HepG2 (cell line): Measurements from ENCODE around the gene MEI1. TPM values are rescaled to one million over a fixed set of nuclear protein-coding genes. Genes with fewer than 3 reads are reported as not detected.

Experiments used
- AKNA ChIP-seq: sonication (generic); formaldehyde crosslinking; IDR thresholded peaks from 2 replicates; pipeline ENCODE4 v1.4.0; 2020; ENCODE audit warnings: missing genetic modification reagents, borderline replicate concordance
- KDM3A ChIP-seq: IDR thresholded peaks from 2 replicates; pipeline ENCODE4 v1.6.1; 2018; ENCODE audit warnings: low read depth, missing compliant biosample characterization
- KDM6A ChIP-seq: IDR thresholded peaks from 2 replicates; pipeline ENCODE4 v1.6.1; 2016; ENCODE audit warnings: low read depth
- MED8 ChIP-seq: sonication (generic); formaldehyde crosslinking; IDR thresholded peaks from 2 replicates; pipeline ENCODE4 v1.8.1; 2023; ENCODE audit warnings: mild to moderate bottlenecking, missing genetic modification reagents; ENCODE audit not compliant: insufficient replicate concordance
- NFKB2 ChIP-seq: sonication (generic); formaldehyde crosslinking; IDR thresholded peaks from 2 replicates; pipeline ENCODE4 v1.4.0; 2020; ENCODE audit warnings: missing genetic modification reagents, borderline replicate concordance
- NR2F2 ChIP-seq: IDR thresholded peaks from 2 replicates; pipeline ENCODE4 v1.6.1; 2012; ENCODE audit warnings: low read depth, inconsistent platforms, borderline replicate concordance
- PHF21A ChIP-seq: sonication (generic); formaldehyde crosslinking; IDR thresholded peaks from 2 replicates; pipeline ENCODE4 v1.5.0; 2020; ENCODE audit warnings: mild to moderate bottlenecking, missing genetic modification reagents
- RBM39 ChIP-seq: fragments of 200-400 bp; formaldehyde crosslinking; IDR thresholded peaks from one replicate; pipeline ENCODE4 v1.6.1; 2018; ENCODE audit warnings: antibody characterized with exemption, mild to moderate bottlenecking, low read depth, low read length; ENCODE audit not compliant: poor library complexity, severe bottlenecking
- THAP7 ChIP-seq: sonication (generic); formaldehyde crosslinking; IDR thresholded peaks from 2 replicates; pipeline ENCODE4 v1.8.1; 2023; ENCODE audit warnings: mild to moderate bottlenecking, missing genetic modification reagents
- THYN1 ChIP-seq: sonication (generic); formaldehyde crosslinking; IDR thresholded peaks from 2 replicates; pipeline ENCODE4 v1.8.1; 2023; ENCODE audit warnings: low read depth, mild to moderate bottlenecking, moderate library complexity, missing genetic modification reagents, borderline replicate concordance
- ZNF703 ChIP-seq: sonication (generic); formaldehyde crosslinking; IDR thresholded peaks from 2 replicates; pipeline ENCODE4 v1.5.1; 2020; ENCODE audit warnings: missing genetic modification reagents, mild to moderate bottlenecking, moderate library complexity, borderline replicate concordance
- ZNF800 ChIP-seq: sonication (generic); formaldehyde crosslinking; IDR thresholded peaks from 2 replicates; pipeline ENCODE4 v1.4.0; 2020; ENCODE audit warnings: missing genetic modification reagents
- ZNF878 ChIP-seq: sonication (generic); formaldehyde crosslinking; IDR thresholded peaks from 2 replicates; pipeline ENCODE4 v1.8.1; 2023; ENCODE audit warnings: mild to moderate bottlenecking, missing genetic modification reagents, moderate library complexity
- ZUFSP ChIP-seq: sonication (generic); formaldehyde crosslinking; IDR thresholded peaks from 2 replicates; pipeline ENCODE4 v1.9.0; 2021; ENCODE audit warnings: missing genetic modification reagents, mild to moderate bottlenecking, borderline replicate concordance
- polyA plus RNA-seq, 8 experiments: library from polyadenylated mRNA; depleted of rRNA in 3 of 8; stranded (reverse) in 7 of 8; unstranded in 1 of 8; fragments of >200 nt; fragmentation: Illumina TruSeq in 4 of 8; extraction: Trizol in 4 of 8; gene quantifications; 2 replicates each; pipeline versions ENCODE4 v1.2.1 to v1.2.3, GENCODE V29; 2011 to 2016; ENCODE audit warnings: low read depth in 4 of 8, missing spikeins in 1 of 8, mixed read lengths in 1 of 8; ENCODE audit not compliant: insufficient read depth in 1 of 8
- total RNA-seq, 5 experiments: library from RNA; depleted of rRNA; stranded (reverse); fragments of >200 nt; fragmentation: Illumina TruSeq; extraction: Trizol; gene quantifications; 2 replicates each; pipeline ENCODE4 v1.2.3, GENCODE V29; 2016; ENCODE audit warnings: low read depth in 1 of 5
- TF ChIP-seq, protein P1 (sequence below): sonication (generic); formaldehyde crosslinking; IDR thresholded peaks from 2 replicates; pipeline ENCODE4 v1.5.1; 2020; ENCODE audit warnings: missing genetic modification reagents, mild to moderate bottlenecking, borderline replicate concordance

MEI1 gene
- total and polyA plus RNA-seq, 2 of the 13 experiments (the other 11 are each of a cell fraction or from before 2014, with no cell fraction given): 0.75 to 1.9 TPM

- TF ChIP-seq ZNF703 (CRISPR knock-in tag): no peak
- TF ChIP-seq KDM3A (CRISPR knock-in tag): no peak
- TF ChIP-seq ZUFSP (CRISPR knock-in tag): no peak
- TF ChIP-seq ZNF800: peak; percentile 61; the same call in 1 of the 2 replicates
- no peak; the same call in 1 of the 2 replicates for TF ChIP-seq NFKB2
- TF ChIP-seq KDM6A (CRISPR knock-in tag): no peak
- TF ChIP-seq THYN1 (CRISPR knock-in tag): 0 out of 2 replicates have a peak, but pooled peaks have one; percentile 81
- TF ChIP-seq NR2F2: peak; percentile 38; the same call in 1 of the 2 replicates
- peak; percentile 83; the same call in 1 of the 2 replicates for TF ChIP-seq THAP7 (CRISPR knock-in tag)
- TF ChIP-seq MED8 (CRISPR knock-in tag): no peak
- peak; percentile 83 for TF ChIP-seq RBM39
- TF ChIP-seq AKNA (CRISPR knock-in tag): no peak
- TF ChIP-seq, protein P1, sequence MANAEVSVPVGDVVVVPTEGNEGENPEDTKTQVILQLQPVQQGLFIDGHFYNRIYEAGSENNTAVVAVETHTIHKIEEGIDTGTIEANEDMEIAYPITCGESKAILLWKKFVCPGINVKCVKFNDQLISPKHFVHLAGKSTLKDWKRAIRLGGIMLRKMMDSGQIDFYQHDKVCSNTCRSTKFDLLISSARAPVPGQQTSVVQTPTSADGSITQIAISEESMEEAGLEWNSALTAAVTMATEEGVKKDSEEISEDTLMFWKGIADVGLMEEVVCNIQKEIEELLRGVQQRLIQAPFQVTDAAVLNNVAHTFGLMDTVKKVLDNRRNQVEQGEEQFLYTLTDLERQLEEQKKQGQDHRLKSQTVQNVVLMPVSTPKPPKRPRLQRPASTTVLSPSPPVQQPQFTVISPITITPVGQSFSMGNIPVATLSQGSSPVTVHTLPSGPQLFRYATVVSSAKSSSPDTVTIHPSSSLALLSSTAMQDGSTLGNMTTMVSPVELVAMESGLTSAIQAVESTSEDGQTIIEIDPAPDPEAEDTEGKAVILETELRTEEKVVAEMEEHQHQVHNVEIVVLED (CRISPR knock-in tag): peak; percentile 66
- TF ChIP-seq ZNF878 (CRISPR knock-in tag): peak; percentile 84
- TF ChIP-seq PHF21A (CRISPR knock-in tag): peak; percentile 91
These were observed 133.5 kb downstream of the MEI1 start, which contains the start of gene SREBF2 (continued) for GRCh38 chr22:41832553-41833368.
